ENCODE results near the gene CBFA2T3.
A peak's percentile ranks its signal among the peaks of the same experiment; 100 is the strongest.

Gene CBFA2T3

DNA sequence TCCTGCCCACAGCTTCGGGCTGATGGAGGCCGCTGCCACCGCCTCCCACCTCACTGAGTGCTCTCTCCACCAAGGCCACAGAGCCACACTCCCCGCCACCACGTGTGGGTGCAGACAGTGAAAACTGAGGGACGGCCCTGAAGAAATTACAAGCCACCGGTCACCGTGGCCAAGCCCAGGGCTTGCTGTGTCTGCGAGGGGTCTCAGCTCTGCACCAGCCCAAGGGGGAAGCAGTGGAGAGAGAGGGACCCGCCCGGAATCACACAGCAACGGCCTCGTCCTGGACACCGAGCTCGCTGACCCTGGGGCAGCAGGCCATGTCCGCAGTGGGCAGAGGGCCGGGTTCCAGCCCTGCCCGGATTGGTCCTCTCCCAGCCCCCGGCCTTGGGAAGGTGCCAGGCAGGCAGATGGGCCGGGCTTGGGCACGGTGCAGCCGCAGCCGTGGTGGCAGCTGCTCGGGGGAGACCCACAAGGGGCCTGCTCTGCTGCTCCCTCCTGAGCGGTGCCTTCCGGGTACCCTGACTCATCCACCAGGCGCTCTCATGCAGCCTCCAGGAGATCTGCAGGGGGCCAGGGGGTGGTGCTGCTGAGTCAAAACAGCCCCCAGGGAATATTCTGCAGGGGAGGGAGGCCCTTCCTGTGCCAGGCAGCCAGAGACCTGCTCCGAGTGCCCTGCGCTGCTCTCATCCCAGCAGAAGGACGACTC is 52.0 kb downstream of the CBFA2T3 start:
- DNase-seq (ENCODE audit: low read depth in 1 of 2, low spot score in 1 of 2): peak in 1 of 2 experiments; percentile 8
- Histone ChIP-seq H3K27ac (replicated peaks) (no peak overlapping the region), H3K4me3 (replicated peaks; ENCODE audit: insufficient read depth, low read length) (no peak overlapping the region), H3K27me3 (ENCODE audit: insufficient read depth, poor library complexity, severe bottlenecking) (no peaks in the 10 kb centered on the region)
- TF ChIP-seq SPI1 (IDR thresholded peaks at IDR 0.05; ENCODE audit: borderline replicate concordance, low read depth) (no peak), POLR2AphosphoS5 (IDR thresholded peaks at IDR 0.05; ENCODE audit: low read depth) (no peak), GABPA (IDR thresholded peaks at IDR 0.05; ENCODE audit: low read depth) (no peak)
- TF ChIP-seq, protein P1, sequence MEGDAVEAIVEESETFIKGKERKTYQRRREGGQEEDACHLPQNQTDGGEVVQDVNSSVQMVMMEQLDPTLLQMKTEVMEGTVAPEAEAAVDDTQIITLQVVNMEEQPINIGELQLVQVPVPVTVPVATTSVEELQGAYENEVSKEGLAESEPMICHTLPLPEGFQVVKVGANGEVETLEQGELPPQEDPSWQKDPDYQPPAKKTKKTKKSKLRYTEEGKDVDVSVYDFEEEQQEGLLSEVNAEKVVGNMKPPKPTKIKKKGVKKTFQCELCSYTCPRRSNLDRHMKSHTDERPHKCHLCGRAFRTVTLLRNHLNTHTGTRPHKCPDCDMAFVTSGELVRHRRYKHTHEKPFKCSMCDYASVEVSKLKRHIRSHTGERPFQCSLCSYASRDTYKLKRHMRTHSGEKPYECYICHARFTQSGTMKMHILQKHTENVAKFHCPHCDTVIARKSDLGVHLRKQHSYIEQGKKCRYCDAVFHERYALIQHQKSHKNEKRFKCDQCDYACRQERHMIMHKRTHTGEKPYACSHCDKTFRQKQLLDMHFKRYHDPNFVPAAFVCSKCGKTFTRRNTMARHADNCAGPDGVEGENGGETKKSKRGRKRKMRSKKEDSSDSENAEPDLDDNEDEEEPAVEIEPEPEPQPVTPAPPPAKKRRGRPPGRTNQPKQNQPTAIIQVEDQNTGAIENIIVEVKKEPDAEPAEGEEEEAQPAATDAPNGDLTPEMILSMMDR (IDR thresholded peaks at IDR 0.05; ENCODE audit: insufficient read depth, low read length): no peak
- TF ChIP-seq, protein P2, sequence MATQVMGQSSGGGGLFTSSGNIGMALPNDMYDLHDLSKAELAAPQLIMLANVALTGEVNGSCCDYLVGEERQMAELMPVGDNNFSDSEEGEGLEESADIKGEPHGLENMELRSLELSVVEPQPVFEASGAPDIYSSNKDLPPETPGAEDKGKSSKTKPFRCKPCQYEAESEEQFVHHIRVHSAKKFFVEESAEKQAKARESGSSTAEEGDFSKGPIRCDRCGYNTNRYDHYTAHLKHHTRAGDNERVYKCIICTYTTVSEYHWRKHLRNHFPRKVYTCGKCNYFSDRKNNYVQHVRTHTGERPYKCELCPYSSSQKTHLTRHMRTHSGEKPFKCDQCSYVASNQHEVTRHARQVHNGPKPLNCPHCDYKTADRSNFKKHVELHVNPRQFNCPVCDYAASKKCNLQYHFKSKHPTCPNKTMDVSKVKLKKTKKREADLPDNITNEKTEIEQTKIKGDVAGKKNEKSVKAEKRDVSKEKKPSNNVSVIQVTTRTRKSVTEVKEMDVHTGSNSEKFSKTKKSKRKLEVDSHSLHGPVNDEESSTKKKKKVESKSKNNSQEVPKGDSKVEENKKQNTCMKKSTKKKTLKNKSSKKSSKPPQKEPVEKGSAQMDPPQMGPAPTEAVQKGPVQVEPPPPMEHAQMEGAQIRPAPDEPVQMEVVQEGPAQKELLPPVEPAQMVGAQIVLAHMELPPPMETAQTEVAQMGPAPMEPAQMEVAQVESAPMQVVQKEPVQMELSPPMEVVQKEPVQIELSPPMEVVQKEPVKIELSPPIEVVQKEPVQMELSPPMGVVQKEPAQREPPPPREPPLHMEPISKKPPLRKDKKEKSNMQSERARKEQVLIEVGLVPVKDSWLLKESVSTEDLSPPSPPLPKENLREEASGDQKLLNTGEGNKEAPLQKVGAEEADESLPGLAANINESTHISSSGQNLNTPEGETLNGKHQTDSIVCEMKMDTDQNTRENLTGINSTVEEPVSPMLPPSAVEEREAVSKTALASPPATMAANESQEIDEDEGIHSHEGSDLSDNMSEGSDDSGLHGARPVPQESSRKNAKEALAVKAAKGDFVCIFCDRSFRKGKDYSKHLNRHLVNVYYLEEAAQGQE (IDR thresholded peaks at IDR 0.05; ENCODE audit: insufficient replicate concordance, low read depth): no peak

DNA sequence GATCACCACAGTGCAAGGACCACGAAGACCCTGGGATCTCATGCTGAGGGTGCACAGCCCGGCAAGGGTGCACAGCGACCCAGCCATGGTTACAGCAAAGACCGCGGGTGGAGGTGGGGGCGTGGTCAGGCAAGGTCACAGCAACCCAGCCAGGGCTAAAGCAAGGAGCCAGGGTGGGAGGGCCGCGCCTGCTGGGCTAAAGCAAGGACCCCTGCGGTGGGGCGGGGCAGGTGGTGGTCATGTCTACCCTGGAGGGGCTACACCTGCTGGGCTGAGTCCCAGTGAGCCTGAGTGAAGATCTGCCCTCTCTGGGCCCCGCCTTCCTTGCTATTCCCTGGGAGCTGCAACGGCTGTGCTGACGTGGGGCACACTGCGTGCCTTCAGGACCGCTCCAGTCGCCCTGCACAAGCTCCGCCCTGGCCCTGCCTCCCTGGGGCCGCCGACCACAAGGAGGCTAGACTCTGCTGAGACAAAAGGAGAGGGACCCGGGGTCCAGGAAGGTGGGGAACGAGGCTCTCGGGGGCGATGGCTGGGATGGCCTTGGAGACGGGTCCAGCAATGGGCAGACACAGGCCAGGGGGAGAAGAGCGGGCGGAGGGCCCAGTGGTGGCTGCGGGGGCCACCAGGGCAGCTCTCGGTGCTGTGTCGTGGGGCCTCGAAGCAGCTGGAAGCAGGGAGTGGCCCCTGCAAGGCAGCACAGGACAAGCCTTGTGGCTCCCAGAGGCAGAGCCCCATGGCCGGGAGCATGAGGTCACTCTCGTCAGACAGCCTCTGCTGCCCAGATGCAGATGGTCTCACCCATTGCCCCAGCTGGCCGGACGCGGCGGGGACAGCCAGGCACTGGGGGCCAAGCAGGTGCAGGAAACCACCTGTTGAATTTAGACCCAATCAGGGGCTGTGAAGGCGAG is 52.8 kb downstream of the CBFA2T3 start:
- TF ChIP-seq SPI1 (IDR thresholded peaks at IDR 0.05; ENCODE audit: borderline replicate concordance, low read depth): no peak
- TF ChIP-seq GABPA (IDR thresholded peaks at IDR 0.05; ENCODE audit: low read depth): no peak
- TF ChIP-seq, protein P1 (IDR thresholded peaks at IDR 0.05; ENCODE audit: insufficient read depth, low read length): no peak
- no peak for TF ChIP-seq POLR2AphosphoS5 (IDR thresholded peaks at IDR 0.05; ENCODE audit: low read depth)
- TF ChIP-seq, protein P2 (IDR thresholded peaks at IDR 0.05; ENCODE audit: insufficient replicate concordance, low read depth): no peak
- Histone ChIP-seq H3K4me3 (replicated peaks; ENCODE audit: insufficient read depth, low read length) (no peak overlapping the region), H3K27me3 (ENCODE audit: insufficient read depth, poor library complexity, severe bottlenecking) (no peaks in the 10 kb centered on the region), H3K27ac (replicated peaks) (no peak overlapping the region)
- DNase-seq (ENCODE audit: low read depth in 1 of 2, low spot score in 1 of 2): no peak

DNA sequence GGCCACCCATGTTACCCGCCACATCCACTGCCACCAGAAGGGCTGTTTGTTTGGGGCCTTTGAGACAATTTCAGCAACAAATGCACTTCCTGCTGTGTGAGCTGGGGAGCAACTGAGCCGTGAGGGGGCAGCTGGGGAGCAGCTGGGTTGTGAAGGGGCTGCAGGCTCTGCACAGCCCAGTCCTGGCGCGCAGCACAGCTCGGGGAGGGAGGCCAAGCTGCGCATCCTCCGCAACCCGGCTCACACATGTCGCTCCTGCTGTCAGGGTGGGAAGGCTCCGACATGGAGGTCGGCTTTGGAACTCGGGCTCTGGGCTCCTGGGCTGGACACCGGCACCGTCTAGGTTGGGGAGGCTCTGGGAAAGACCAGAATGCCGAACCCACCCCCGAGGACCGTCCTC is 53.6 kb downstream of the CBFA2T3 start:
- no peak for DNase-seq (ENCODE audit: low read depth in 1 of 2, low spot score in 1 of 2)
- TF ChIP-seq, protein P1 (IDR thresholded peaks at IDR 0.05; ENCODE audit: insufficient read depth, low read length): no peak
- TF ChIP-seq SPI1 (IDR thresholded peaks at IDR 0.05; ENCODE audit: borderline replicate concordance, low read depth) (no peak), GABPA (IDR thresholded peaks at IDR 0.05; ENCODE audit: low read depth) (no peak), POLR2AphosphoS5 (IDR thresholded peaks at IDR 0.05; ENCODE audit: low read depth) (no peak)
- TF ChIP-seq, protein P2 (IDR thresholded peaks at IDR 0.05; ENCODE audit: insufficient replicate concordance, low read depth): no peak

More for the DNA sequence above, 53.6 kb downstream of the CBFA2T3 start:
- no peaks in the 10 kb centered on the region for H3K27me3 ChIP-seq (ENCODE audit: insufficient read depth, poor library complexity, severe bottlenecking)
- no peak overlapping the region for H3K4me3 ChIP-seq (replicated peaks; ENCODE audit: insufficient read depth, low read length)
- no peak overlapping the region for H3K27ac ChIP-seq (replicated peaks)

All from HL-60 (cell line).